ENCODE data around the gene RSPRY1.

The RSPRY1 gene

DNA sequence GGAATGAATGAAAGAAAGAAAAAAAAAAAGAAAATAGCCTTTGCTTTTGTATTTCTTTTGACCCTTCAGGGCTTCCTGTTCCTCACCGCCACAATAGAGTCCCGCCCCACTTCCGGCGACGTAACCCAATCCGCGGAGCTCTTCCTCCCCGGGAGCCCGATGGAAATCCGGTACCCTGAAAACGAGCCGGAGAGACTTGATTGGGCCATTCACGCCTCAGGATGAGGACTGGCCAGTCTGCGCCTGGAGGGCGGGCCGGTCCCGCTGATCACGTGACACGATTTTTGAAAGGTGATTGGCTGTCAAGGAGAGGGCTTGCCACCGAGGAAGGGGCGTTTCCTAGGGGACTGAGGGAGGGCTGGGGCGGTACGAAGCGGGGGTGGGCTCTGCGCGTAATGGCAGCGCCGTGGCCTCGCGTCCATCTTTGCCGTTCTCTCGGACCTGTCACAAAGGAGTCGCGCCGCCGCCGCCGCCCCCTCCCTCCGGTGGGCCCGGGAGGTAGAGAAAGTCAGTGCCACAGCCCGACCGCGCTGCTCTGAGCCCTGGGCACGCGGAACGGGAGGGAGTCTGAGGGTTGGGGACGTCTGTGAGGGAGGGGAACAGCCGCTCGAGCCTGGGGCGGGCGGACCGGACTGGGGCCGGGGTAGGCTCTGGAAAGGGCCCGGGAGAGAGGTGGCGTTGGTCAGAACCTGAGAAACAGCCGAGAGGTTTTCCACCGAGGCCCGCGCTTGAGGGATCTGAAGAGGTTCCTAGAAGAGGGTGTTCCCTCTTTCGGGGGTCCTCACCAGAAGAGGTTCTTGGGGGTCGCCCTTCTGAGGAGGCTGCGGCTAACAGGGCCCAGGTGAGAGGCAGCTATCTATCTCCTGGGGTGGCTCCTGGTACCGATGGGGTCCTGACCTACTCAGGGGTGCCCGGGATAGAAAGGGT is at the start of gene RSPRY1, which contains the start of gene PSME3IP1:
TSS of gene RSPRY1 (plus strand) at position 385 of the 927 bp plus-strand sequence. CDS start 18,330 bp downstream, outside the sequence.
TSS of gene PSME3IP1 (minus strand) at position 95 of the 927 bp plus-strand sequence. CDS start 12,185 bp downstream, outside the sequence.
- peak; percentile 64 for DNase-seq

DNA sequence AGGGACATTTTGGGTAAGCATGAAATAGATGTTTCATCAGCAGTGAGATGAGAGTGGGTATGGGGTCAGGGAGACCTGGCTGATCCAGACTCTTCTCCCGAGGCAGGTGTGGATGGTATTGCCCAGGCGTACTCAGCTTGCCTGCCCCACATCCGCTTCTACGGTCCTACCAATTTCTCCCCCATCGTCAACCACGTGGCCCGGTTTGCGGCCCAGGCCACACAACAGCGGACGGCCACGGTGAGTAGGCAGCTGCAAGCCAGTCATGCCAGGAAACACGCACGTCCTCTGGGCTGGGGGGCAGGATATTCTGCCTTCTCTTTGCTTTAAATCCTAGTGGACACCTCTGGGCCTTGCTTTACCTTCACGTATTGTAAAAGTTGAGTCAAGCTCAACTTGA is 49.1 kb upstream of the RSPRY1 start:
- DNase-seq, result no peak

GRCh38 chr16:57137566-57138273 is 48.4 kb upstream of the RSPRY1 start:
- DNase-seq, result no peak

DNA sequence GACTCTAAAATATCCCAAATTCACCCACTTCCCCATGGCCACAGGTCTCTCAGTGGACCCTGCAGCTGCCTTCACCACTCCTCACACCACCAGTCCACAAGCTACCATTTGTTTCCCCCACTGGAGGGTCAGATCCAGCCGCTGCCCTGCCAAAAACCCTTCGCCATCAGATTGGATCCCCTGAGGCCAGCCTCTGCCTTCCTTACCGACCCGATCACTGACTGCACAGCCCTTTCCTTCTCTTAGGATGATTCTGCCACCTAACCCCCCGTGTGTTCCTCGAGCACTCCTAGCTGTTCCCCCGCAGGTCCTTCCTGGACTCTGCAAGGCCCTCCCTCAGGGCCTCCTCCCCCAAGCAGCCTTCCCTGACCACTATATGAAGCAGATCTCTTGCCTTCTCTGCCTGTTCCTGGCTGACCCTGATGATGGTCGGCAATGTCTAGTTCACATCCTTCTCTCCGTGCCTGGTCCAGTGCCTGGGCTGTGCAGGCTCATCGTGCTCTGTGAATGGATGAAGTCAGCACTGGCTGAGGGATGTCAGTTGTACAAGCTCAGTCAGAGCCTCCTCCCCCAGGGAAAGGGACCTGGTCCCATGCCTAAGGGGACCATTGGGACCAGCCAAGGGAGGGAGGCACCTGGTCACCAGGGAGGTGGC is 47.7 kb upstream of the RSPRY1 start:
- DNase-seq, result no peak

- no peak for DNase-seq
Measured at GRCh38 chr16:57140931-57141668, 45.0 kb upstream of the RSPRY1 start.

GRCh38 chr16:57141822-57142631 is 44.1 kb upstream of the RSPRY1 start:
- no peak for DNase-seq

DNA sequence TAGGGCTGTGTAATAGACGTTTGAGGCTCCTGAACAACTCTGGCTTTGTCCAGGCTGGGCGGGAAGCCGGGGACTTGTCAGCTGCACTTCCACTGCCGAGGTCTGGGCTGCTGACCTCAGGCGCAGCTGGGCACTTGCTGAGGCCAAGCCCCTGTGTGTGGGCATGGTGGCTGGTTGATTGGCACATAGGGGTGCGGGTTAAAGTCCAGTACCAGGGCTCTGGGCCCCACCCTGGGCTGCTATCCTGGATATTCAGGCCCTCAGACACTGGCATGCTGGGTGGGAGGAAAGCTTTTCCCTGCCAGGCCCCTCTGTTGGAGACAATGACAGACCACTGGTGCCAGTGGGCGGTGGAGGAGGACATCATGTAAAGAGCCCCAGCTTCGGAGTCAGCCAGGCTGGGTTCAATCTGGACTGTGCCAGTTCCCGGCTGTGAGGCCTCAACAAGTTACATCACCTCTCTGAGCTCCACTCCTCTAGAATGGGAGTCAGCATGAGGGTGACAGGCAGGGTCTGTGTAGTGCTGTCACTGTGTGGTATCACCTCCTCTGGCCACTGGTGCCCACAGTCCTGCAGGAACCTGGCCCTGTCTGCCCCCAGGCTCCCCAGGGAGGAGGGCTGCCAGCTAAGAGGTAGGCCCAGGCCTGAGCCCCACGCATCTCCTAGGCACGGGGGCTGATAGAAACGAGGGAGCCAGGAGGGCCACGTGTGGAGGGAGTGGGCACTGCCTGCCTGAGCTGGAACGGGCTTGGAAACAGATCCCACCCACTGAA is 42.8 kb upstream of the RSPRY1 start:
- DNase-seq, result no peak

- no peak for DNase-seq
Measured at GRCh38 chr16:57144027-57144426, 42.1 kb upstream of the RSPRY1 start.

GRCh38 chr16:57145046-57146021 is 40.8 kb upstream of the RSPRY1 start:
- DNase-seq, result no peak

DNA sequence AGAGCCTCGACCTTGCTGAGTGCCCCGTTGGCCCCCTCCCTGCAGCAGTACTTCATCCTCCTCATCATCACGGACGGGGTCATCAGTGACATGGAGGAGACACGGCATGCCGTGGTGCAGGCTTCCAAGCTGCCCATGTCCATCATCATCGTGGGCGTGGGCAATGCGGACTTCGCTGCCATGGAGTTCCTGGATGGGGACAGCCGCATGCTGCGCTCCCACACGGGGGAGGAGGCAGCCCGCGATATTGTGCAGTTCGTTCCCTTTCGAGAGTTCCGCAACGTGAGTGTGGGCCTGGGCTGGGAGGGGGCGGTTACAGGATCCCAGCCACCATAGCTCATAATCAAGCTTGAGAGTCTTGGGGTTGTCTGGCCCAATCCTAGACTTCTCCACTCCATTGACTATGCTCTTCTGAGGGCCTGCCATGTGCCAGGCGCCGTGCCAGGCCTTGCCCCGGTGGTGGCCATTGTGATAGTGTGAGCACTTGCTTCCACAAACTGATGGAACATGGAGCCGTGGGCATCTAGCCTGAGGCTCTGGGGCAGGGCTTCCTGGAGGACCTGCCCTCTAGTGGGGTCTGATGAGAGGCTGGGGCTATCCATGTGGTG is 40.0 kb upstream of the RSPRY1 start:
- no peak for DNase-seq

DNA sequence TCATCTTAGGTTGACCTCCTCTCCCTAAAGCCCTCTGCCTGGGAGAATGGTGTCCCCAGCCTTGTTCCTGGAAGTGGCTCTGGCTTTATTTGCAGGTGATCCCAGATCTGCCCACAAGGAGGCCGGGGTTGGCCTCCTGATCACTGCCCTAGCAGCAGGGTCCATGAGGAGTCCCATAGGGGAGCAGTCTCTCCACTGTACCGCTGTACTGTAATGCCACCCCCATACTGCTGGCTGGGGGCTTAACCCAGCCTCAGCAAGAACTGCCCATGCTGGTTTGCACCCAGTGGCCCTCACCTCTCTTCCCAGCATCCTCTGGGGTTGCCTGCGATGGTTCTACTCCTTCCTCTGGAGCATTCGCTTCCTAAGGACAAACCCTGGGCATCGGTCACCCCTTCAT is 39.4 kb upstream of the RSPRY1 start:
- DNase-seq, result no peak

DNA sequence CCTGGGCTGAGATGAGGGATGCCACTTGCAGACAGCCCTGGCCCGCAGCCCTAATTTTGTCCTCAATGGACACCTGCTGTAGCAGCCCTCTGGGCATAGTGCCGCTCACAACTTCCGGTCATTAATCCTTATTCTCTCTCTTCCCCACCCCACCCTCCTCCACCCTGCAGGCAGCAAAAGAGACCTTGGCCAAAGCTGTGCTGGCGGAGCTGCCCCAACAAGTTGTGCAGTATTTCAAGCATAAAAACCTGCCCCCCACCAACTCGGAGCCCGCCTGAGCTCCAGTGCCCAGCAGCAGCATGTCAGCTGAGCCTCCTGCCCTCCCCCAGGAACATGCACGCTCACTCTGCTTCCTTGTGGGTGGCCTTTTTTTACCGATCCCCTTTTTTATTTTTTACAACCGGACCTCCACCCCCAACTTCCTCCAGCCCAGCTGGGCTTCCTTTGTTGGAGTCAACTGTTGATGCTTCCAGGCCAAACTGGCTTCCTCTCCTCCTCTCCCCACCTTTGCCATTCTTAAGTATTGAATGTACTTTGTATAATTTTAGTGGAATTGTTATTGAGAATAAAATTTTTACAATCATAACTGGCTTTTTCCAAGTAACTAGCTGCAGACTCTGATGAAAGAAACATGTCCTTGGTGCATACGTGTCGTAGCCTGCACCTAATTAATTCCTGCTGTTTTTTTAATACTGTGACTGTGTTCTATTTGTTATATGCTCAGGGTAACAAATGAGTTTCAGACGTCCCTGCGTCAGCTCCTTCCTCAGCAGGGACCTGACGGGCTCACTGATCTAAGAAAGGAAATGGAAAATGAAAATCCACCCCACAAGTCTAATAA is 38.5 kb upstream of the RSPRY1 start:
- DNase-seq, result no peak

DNA sequence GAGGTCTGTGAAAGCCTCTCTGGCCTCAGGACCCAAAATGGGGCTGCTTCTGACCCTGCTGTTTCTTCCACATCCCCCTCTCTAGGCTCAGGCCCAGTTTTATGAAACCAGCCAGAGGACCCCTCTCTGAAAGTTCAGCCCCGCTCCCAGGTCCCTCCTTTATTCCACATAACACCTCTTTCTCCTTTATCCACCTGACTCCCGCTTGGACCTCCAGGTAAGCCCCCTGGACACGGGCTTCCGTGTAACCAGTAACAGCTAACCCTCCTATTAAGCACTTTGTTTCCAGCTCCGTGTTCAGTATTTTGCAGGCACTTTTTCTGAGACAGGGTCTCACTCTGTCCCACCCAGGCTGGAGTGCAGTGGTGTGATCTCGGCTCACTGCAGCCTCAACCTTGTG is 37.6 kb upstream of the RSPRY1 start:
- DNase-seq, result no peak

DNA sequence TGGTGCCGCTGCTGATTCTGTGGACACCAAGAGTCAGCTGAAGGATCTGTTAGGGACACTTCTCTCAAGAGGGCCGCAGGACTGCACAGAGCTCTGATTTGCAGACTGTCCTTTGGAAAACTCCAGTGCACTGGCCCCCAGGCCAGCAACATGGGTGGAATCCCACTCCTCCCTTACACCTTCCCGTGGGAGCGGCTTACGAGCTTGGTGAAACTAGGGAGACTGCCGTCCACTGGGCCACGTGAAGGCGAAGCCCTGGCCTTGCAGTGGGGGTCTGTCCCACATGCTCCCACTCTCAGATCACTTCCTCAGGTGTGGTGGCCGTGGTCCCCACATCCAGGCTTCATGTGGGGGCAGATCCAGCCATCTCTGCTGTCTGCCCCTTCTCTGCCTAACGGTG is 36.7 kb upstream of the RSPRY1 start:
- DNase-seq, result no peak

- DNase-seq, result no peak
Measured at GRCh38 chr16:57150682-57151330, 35.3 kb upstream of the RSPRY1 start.

- DNase-seq, result no peak
Measured at GRCh38 chr16:57151369-57151768, 34.8 kb upstream of the RSPRY1 start.

Data from NCI-H2029 treated with DMSO at 0.1 percent for 48 hours (cell line).